Breast epithelium (tissue), 3 donors: ENCODE results near the gene HEG1.

Experiments
- CTCF ChIP-seq, 3 donors: fragments of 450-650 bp; IDR thresholded peaks; one replicate each; pipeline ENCODE4 v1.5.1; 2016 to 2017; ENCODE audit warnings: antibody characterized with exemption in 3 of 3, mild to moderate bottlenecking in 3 of 3, moderate library complexity in 3 of 3
- POLR2A ChIP-seq: fragments of 450-650 bp; IDR thresholded peaks from one replicate; pipeline ENCODE4 v1.6.1; 2016; ENCODE audit warnings: antibody characterized with exemption, mild to moderate bottlenecking, moderate library complexity

DNA sequence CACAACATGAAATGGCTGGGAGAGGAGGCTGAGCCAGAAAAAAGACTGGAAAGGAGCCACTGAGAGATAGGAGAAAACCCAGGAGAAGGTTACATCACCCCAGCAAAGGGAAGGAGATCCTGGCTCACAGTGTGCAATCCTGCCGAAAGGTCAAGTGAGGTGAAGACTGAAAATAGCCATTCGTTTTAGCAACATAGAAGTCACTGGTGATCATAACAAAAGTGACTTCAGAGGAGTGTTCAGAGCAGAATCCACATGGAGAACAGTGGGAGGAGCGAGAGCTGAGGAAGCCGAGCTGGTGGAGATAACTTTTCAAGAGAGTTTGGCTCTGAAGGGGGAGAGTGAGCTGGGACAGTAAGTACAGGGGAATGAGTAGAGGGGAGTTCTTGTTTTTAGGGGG is 5.4 kb upstream of the HEG1 start:
- TF ChIP-seq CTCF (IDR thresholded peaks at IDR 0.05) = no peak
- no peak for TF ChIP-seq POLR2A
